HS-27A (cell line): ENCODE data around the gene CCDC185.

Source experiments
- DNase-seq: peaks from one replicate; pipeline ENCODE4 v3.0.0-alpha.2; 2012; ENCODE audit warnings: low read depth, missing footprints

Gene CCDC185

DNA sequence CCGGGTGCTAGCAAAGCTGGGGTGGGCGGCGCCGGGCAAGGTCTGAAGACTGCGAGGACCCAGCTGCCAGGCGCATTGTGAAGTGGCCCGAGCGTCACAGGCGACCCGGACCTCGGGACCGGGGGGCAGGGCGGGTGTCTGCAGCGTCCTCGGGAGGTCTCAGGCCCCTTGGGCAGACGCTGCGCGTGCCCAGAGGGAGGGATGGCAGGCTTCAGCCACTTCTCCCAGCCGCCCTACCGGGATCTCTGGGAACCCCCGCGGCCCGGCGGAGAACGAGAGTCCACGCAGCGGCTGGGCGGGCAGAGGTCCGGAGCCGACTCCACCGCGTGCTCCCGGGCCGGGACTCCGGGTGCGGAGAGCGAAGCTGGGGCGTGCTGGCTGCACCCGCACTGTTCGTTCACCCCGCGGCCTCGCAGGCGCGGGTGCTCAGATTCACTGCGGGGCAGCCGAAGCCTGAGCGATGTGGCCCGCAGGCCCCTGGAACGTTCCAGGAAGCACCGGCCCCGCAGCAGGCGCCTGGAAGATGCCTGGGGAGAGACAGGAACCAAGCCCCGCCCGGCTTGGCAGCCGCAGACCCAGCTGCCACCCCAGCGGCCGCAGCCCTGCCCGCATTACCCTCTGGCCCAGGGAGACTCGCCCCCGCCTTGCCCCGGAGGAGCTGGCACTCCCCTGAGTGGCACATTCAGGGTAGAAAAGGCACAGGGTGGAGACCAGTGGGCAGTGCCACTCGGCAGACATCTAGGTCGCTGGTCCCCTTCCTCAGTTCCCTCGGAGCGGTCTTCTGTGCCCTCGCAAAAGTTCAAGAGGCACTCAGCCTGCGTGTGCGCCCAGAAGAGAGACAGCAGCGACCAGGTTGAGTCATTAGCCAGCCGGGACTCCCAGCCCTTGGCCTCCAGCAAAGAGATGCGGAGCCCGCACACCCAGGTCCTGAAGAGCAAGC is at the start of gene CCDC185:
CCDC185 (plus strand) TSS at position 141 of the 940 bp plus-strand sequence; CDS start at position 202, 61 bp downstream.
- no peak for DNase-seq

DNA sequence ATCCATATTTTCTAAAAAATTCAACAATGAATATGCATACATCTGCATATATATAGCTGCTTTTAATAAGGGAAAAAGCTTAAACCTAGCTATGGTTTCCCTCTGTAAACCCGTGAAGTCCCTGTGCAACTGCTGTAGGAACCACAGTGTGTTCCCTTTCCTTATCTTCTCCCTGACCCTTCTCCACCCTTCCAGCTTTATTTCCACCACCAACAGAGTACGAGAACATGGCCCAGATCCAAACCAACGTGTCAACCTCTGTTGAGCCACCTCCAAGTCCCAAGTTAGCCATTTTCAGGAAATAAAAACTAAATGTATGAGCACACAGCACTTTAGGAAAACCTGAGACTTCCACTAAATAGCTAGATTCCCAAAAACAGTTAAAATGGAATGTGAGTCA is 49.5 kb upstream of the CCDC185 start:
- DNase-seq = no peak

DNA sequence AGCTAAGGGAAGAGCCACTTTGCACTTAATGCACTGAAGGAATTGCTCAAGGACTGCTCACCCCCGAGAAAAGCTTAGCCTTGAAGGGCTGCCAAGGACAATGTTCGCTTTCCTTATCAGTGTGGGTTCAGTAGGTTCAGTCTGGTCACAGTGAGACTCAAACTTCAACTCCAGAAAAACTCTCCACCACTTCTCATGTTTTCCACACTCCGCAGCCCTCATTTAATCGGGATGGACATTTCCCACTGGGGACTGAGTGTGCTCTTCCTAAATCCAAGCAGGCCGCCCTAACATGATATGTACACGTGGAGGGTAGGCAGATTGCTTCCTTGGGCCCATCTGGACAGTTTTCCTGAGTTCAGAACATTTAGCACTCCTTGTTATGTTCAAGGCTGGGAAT is 48.7 kb upstream of the CCDC185 start:
- no peak for DNase-seq

DNA sequence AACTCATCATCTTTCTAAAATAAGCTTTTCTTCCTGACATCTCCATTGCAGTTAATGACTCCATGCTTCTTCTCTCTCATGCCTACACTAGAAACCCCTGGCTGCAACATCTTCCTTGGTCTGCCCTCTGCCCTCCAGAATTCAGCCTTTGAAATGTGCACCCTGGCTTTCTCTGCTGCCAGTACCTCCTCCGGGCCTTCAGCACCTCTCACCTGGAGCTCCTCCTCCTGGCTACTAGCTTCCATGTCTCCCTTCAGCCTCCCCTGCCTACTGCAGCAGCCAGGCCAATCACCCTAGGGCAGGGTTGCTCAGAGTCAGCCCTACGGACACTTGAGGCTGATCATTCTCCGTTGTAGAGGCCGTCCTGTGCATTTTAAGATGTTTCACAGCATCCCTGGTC is 47.5 kb upstream of the CCDC185 start:
- no peak for DNase-seq

DNA sequence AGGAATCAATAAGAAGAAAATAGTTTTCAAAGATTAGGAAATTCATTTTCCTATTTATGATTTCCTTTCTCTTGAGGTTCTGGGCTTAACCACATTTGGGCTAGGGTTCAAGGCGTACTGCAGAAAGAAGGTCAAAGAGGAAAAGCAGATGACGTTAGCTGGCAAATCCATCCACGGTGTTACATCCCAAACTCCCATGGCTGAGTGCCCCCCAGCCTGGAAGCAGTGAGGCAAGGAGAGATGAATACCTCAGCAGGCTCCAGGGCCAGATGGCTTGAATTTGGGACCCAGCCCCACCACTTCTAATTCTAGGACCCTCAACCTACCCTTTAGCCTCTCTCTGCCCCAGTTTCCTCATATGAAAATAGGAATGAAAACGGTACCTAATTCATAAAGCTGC is 46.9 kb upstream of the CCDC185 start:
- no peak for DNase-seq

GRCh38 chr1:223347583-223347982 is 45.6 kb upstream of the CCDC185 start:
- no peak for DNase-seq

DNA sequence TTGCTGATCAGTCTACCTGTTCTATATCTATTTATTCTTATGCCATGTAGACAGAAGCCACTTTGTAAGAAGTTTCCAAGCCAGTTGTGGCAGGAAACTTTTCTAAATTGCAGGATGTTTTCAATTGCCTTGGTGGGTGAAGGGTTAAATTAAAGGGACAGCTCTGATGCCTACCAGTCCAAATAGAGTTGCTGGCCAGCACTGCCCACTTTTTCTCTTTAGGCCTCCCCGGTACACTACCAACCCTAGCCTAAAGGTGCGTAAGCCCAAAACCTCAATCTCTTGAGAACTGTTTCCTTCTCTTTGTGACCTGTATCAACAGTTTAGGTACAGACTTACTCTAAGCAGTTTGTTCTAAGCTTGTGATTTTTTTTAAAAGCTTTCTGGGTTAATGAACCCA is 44.8 kb upstream of the CCDC185 start:
- DNase-seq = no peak

- DNase-seq = no peak
Measured at GRCh38 chr1:223349241-223349640, 44.0 kb upstream of the CCDC185 start.

DNA sequence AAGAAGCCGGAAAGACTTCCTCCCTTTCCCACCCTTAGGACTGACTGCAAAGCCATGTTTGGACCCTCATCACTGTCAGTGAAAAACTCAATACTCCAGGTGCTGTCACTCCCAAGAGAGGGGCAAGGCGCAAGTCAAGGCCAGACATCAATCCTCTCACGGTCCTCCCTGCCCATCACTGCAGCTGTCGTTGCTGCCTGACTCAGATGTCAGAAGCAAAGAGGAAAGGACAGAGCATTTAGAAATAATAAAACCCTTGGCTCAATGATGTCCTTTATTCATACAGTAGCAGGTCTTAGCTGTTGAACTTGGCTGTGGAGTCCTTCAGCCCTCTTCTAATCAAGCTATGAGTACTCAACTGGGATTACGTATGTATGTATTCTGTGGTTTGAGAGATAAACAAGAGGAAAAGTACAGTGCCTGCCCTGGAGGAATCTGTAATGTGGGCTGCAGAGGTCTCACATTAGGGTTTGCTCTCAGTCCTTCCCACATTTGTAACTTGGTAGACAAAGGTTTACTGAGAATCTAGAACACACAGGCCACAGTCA is 42.8 kb upstream of the CCDC185 start:
- no peak for DNase-seq

DNA sequence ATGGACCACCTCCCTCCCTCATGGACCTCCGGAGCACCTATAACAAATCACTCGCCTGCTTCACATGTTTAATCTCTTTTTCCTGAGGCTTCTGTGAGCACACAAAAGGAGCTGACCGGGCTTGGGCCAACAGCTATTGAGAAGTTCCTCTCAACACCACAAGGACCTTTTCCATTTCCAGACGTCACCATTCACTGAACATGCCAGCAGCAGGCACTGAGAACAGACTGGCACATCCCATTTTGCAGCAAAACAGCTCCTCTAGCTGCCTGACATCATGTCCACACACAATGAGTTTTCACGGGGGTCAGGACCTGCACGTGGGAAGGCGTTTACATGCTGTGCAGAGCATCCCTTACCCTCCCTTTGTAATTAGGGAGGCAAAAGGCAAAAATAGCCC is 40.3 kb upstream of the CCDC185 start:
- DNase-seq = no peak

DNA sequence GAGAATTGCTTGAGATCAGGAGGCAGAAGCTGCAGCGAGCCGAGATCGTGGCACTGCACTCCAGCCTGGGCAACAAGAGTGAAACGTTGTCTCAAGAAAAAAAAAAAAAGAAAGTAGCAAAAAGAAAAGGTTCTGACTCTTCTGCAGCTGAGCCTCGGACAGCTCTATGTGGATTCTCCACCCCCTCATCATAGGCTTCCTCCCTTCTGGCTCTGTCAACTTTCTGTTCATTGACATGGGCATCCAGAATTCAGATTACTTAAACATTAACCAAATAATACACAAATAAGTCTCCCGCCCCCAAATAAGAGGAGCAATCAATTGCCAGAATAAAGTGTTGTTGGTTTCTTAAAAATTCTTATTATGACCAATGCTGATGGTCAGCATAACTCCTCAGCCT is 39.3 kb upstream of the CCDC185 start:
- no peak for DNase-seq

- DNase-seq = no peak
Measured at GRCh38 chr1:223355699-223356098, 37.5 kb upstream of the CCDC185 start.

DNA sequence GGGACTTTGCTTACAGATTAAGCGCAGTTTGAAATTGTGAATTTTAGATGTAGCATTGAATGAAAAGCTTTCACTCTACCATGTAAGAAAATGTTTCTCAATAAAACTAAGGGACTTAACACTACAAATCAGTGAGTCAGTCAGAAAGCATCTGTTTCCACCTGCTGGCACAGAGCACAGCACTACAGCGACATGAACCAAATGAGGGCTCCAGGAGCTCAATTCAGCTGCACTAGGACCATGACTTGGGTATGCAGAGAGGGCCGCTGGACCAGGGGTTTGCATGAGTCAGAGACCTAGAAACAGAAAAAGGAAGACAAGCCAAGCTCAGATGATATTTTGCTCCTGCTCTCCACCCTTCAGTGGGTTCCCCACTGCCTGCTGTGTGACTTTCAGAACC is 34.4 kb upstream of the CCDC185 start:
- no peak for DNase-seq

- no peak for DNase-seq
Measured at GRCh38 chr1:223363057-223363855, 30.0 kb upstream of the CCDC185 start.

GRCh38 chr1:223363856-223364684 is 29.1 kb upstream of the CCDC185 start, which contains the start of gene SUSD4:
SUSD4 (minus strand) TSS chr1:223364176; CDS start chr1:223363425, 751 bp downstream.
- DNase-seq = no peak

- DNase-seq = no peak
Measured at GRCh38 chr1:223364685-223365382, 28.4 kb upstream of the CCDC185 start.

DNA sequence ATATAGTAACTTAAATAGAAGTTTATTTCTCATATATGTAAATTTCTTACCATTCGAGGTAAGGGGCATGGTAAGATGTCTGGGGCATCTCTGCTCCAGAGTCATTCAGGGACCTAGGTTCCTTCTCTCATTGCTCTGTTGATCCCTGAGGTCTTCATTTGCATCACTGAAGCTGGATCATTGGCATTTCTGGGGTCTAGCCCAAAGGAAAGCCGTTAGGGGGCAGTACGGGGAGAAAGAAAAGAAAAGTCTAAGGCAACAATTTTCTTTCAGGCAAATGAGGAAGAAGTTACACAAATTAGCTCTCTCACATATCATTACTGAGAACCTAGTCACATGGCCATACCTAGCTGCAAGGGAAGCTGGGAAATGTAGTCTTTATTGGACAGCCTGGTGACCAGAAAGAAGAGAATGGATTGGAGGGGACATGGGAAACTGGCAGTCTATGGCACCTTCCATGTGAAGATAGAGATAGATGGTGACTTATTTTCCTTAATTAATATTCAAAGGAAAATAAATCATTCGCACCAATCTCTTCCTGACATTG is 19.1 kb upstream of the CCDC185 start:
- DNase-seq = no peak

DNA sequence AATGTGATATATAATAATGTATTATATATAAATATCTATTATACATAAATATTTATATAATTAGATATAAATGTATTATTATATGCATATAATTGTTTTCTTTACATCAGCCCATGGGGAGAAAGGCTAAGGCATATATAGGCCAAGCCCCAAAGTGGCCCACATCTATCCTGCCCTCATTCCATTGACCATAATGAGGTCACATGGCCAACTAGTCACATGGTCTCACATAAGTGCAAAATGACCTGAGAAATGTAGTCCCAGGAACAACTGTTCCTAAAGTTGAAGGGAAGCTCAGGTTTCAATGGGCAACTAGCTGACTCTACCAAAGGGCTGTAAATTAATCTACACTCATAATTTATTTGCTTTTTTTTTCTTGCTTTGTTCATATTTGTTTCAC is 14.5 kb upstream of the CCDC185 start:
- no peak for DNase-seq

GRCh38 chr1:223386013-223386412 is 7.2 kb upstream of the CCDC185 start:
- no peak for DNase-seq

GRCh38 chr1:223390618-223391017 is 2.6 kb upstream of the CCDC185 start:
- DNase-seq = no peak

GRCh38 chr1:223394242-223394641 is 1.0 kb downstream of the CCDC185 start:
- DNase-seq = no peak
